Femur (tissue), 1 donor: Measurements from ENCODE around the gene AGK.

ENCODE experiments used
- DNase-seq: peaks from one replicate; pipeline ENCODE4 v3.0.0-alpha.2; 2017

The AGK gene

GRCh38 chr7:141551094-141551781 lies at the start of gene AGK:
Gene AGK (plus strand): TSS chr7:141551410. CDS start chr7:141555467, 4,057 bp downstream.
- DNase-seq = peak; percentile 89

- DNase-seq = no peak
Observed at GRCh38 chr7:141501451-141501850, 49.8 kb upstream of the AGK start.

- peak; percentile 21 for DNase-seq
Observed at GRCh38 chr7:141511316-141511675, 39.9 kb upstream of the AGK start.

- DNase-seq = no peak
Observed at GRCh38 chr7:141511676-141512396, 39.4 kb upstream of the AGK start.

- DNase-seq = no peak
Observed at GRCh38 chr7:141512597-141512996, 38.6 kb upstream of the AGK start.

- no peak for DNase-seq
Observed at GRCh38 chr7:141513720-141514119, 37.5 kb upstream of the AGK start.

GRCh38 chr7:141515941-141516340 lies 35.3 kb upstream of the AGK start:
- peak; percentile 25 for DNase-seq

GRCh38 chr7:141519623-141520022 lies 31.6 kb upstream of the AGK start:
- no peak for DNase-seq

- no peak for DNase-seq
Observed at GRCh38 chr7:141522657-141523342, 28.4 kb upstream of the AGK start.

- no peak for DNase-seq
Observed at GRCh38 chr7:141525973-141526514, 25.2 kb upstream of the AGK start.

- no peak for DNase-seq
Observed at GRCh38 chr7:141527076-141527475, 24.1 kb upstream of the AGK start.

GRCh38 chr7:141528399-141528798 lies 22.8 kb upstream of the AGK start:
- DNase-seq = no peak

GRCh38 chr7:141533149-141533949 lies 17.9 kb upstream of the AGK start:
- DNase-seq = peak; percentile 72

GRCh38 chr7:141534757-141535737 lies 16.2 kb upstream of the AGK start:
- no peak for DNase-seq

- no peak for DNase-seq
Observed at GRCh38 chr7:141537906-141538305, 13.3 kb upstream of the AGK start.

GRCh38 chr7:141541375-141541774 lies 9.8 kb upstream of the AGK start:
- DNase-seq = no peak

GRCh38 chr7:141544831-141545230 lies 6.4 kb upstream of the AGK start:
- no peak for DNase-seq

- no peak for DNase-seq
Observed at GRCh38 chr7:141549582-141549981, 1.6 kb upstream of the AGK start.

- peak; percentile 28 for DNase-seq
Observed at GRCh38 chr7:141550386-141551093, 670 bp upstream of the AGK start.

- DNase-seq = no peak
Observed at GRCh38 chr7:141551782-141552181, 572 bp downstream of the AGK start.

GRCh38 chr7:141557360-141557759 lies 6.2 kb downstream of the AGK start:
- DNase-seq = no peak
